Measurements from ENCODE around the gene PHLPP1.
"Not testable (repeated sequence)": the region's sequence is repeated elsewhere in the genome, so short reads cannot be mapped to it uniquely, and the experiment has no call there.

PHLPP1 gene

DNA sequence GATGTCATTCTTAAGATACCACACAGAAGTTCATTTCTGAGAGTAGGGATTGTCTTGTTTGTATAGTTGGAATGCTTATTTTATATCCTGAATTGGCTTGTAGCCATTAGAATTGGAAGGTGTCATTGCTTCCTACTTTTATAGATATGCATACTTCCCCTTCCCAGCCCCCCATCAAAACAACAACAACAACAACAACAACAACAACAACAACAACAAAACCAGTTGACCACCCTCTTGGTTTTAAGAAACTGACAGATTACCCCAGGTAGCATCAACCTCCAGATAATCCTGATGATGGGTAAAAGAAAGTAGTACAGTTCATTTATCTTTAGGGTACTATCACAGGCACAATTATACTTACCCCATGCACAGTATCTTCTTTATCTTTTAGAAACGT is 20.0 kb downstream of the PHLPP1 start:
- no peak for DNase-seq (ENCODE audit: low read depth)
- no peak overlapping the region for H3K4me3 ChIP-seq (ENCODE audit: control insufficient read depth, low read depth, low read length)
- TF ChIP-seq, protein P1, sequence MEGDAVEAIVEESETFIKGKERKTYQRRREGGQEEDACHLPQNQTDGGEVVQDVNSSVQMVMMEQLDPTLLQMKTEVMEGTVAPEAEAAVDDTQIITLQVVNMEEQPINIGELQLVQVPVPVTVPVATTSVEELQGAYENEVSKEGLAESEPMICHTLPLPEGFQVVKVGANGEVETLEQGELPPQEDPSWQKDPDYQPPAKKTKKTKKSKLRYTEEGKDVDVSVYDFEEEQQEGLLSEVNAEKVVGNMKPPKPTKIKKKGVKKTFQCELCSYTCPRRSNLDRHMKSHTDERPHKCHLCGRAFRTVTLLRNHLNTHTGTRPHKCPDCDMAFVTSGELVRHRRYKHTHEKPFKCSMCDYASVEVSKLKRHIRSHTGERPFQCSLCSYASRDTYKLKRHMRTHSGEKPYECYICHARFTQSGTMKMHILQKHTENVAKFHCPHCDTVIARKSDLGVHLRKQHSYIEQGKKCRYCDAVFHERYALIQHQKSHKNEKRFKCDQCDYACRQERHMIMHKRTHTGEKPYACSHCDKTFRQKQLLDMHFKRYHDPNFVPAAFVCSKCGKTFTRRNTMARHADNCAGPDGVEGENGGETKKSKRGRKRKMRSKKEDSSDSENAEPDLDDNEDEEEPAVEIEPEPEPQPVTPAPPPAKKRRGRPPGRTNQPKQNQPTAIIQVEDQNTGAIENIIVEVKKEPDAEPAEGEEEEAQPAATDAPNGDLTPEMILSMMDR (conservative IDR thresholded peaks at IDR 0.05; ENCODE audit: control insufficient read depth, insufficient read depth, low read depth, low read length), result no peak

DNA sequence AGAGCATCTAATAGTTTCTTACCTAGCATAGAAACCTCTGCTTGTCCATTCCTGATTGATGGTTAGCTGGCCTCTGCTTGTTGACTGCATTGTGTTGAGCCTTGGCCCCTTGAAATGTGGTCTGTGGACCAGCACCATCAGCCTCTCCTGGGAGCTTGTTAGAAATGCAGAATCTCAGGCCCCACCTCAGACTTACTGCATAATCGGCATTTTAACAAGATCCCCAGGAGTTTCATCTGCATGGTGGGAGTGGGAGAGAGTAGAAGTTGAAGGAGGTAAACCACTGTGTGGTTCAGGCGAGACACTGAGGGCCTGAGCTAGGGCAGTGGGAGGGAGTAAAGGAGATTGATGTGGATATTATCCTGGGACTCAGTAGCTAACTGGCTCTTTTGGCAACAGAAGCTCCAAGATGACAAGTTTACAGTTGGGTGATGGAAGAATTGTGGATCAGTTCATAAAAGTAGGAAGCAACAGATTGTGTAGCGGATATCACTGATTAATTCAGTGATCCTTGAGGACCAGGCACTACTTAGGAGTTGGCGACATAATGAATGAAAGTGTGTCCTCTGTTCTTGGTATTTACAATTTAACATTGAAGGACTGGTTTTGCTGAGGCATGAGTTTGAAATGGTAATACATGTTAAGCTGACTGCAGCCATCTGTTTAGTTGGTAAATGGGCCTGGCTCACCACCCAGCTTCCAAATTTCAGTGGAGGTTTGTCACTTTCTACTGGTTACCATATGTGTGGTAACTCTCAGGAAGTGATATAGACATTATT is 20.9 kb downstream of the PHLPP1 start:
- no peak overlapping the region for H3K4me3 ChIP-seq (ENCODE audit: control insufficient read depth, low read depth, low read length)
- TF ChIP-seq, protein P1 (conservative IDR thresholded peaks at IDR 0.05; ENCODE audit: control insufficient read depth, insufficient read depth, low read depth, low read length), result no peak
- no peak for DNase-seq (ENCODE audit: low read depth)

DNA sequence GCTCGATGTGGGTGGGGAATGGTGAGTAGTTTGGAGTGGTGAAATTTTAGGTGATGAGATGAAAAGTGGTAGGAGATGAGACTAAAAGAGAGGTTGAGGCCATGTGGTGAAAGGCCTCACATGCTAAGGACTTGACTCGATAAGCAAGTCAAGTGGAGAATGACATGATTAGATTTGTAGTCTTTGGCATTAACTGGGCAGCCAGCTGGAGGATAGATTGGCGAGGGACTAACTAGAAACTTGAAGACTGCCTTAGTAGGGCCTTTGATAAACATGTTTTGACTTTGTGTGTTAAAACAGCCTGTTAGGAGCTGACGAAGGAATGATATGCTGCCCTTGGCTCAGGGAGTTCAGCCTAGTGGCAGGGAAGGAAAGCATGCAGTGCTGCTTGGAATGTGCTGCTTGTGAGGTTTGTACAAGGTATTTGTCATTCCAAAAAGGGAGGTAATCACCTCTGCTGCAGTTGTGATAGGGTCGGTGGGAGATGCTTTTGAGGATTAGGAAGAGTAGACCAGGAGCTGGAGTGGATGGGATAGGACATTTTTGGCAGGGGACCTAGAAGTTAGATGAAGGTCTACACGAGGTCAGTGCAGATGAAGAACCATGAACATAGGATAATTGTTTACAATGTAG is 22.0 kb downstream of the PHLPP1 start:
- TF ChIP-seq, protein P1 (conservative IDR thresholded peaks at IDR 0.05; ENCODE audit: control insufficient read depth, insufficient read depth, low read depth, low read length), result no peak
- no peak overlapping the region for H3K4me3 ChIP-seq (ENCODE audit: control insufficient read depth, low read depth, low read length)
- DNase-seq (ENCODE audit: low read depth), result no peak

DNA sequence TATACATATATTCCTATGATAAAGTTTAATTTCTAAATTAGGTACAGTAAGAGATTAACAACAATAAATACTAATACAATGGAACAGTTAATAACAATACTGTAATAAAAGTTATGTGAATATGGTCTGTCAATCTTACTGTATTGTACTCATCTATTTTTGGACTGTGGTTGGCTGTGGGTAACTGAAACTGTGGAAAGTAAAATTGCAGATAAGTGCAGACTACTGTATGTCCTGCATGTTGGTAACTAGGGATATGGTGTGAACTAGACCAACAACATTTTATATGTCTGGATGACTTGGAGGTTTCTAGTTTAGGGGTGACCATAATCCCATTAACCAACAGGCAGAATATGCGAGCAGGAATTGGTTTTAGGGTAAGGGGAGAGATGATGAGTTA is 23.3 kb downstream of the PHLPP1 start:
- H3K4me3 ChIP-seq (ENCODE audit: control insufficient read depth, low read depth, low read length), result no peak overlapping the region
- no peak for DNase-seq (ENCODE audit: low read depth)
- TF ChIP-seq, protein P1 (conservative IDR thresholded peaks at IDR 0.05; ENCODE audit: control insufficient read depth, insufficient read depth, low read depth, low read length), result no peak

DNA sequence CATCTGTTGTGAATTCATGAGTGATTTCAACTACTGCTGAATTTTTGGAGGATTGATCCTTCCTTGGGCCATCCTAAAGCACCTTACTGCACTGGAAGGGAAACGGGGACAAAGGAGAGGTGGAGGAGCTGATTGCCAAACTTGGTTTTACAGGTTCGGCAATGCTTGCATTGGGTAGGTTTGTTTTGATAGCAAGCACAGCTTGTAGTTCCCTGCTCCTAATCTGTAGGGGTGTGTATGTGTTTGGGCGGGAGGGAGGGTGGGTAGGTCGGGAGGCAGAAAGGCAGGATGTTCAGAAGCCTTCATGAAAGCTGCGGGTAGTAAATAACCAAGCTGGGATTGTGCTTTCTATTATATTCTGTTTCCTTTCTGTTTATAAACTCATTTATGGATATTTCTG is 24.6 kb downstream of the PHLPP1 start:
- no peak overlapping the region for H3K4me3 ChIP-seq (ENCODE audit: control insufficient read depth, low read depth, low read length)
- TF ChIP-seq, protein P1 (conservative IDR thresholded peaks at IDR 0.05; ENCODE audit: control insufficient read depth, insufficient read depth, low read depth, low read length), result no peak
- no peak for DNase-seq (ENCODE audit: low read depth)

DNA sequence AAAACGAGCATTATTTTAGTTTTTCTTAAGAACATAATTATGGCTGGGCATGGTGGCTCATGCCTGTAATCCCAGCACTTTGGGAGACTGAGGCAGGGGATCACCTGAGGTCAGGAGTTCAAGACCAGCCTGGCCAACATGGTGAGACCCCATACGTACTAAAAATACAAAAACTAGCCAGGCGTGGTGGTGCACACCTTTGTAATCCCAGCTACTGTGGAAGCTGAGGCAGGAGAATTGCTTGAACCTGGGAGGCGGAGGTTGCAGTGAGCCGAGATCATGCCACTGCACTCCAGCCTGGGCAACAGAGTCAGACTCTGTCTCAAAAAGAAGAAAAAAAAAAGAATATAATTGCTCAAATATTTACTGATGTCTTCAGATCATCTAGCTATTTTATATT is 25.3 kb downstream of the PHLPP1 start:
- H3K4me3 ChIP-seq (ENCODE audit: control insufficient read depth, low read depth, low read length); DNase-seq (ENCODE audit: low read depth): not testable (repeated sequence)

DNA sequence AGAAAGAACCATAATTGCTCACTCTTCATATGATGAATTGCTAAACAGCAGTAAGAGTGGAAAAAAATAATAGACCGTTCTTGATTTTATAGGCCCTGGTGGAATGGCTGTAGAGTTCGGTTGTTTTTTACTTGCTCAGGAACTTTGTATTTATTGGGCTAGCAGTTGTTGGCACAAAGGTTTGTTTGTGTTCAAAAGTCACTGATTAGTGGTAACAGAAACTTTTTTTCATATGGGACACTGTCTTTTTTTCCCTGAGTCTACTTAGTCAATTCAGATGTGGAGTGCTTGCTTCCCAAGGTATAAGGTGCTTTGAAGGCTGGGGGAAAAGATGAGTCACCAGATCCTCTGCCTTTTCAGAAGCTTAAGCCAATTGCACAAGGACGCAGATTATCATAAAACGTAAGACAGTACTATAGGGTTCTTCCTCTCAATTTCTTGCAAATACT is 25.8 kb downstream of the PHLPP1 start:
- no peak overlapping the region for H3K4me3 ChIP-seq (ENCODE audit: control insufficient read depth, low read depth, low read length)
- peak; percentile 74 for DNase-seq (ENCODE audit: low read depth)
- TF ChIP-seq, protein P1 (conservative IDR thresholded peaks at IDR 0.05; ENCODE audit: control insufficient read depth, insufficient read depth, low read depth, low read length), result no peak

Measured in fibroblast of mammary gland (primary cell).